GM21423 (cell line): Measurements from ENCODE around the gene NCEH1.
A peak's percentile ranks its signal among the peaks of the same experiment; 100 is the strongest.
"Not testable (repeated sequence)": the region's sequence is repeated elsewhere in the genome, so short reads cannot be mapped to it uniquely, and the experiment has no call there.

Source experiments
- ATAC-seq: cut with Tn5 transposase; IDR thresholded peaks from one replicate; pipeline ENCODE4 v1.9.1; 2021; ENCODE audit warnings: mild to moderate bottlenecking, moderate library complexity; ENCODE audit not compliant: unreplicated experiment

Gene NCEH1

DNA sequence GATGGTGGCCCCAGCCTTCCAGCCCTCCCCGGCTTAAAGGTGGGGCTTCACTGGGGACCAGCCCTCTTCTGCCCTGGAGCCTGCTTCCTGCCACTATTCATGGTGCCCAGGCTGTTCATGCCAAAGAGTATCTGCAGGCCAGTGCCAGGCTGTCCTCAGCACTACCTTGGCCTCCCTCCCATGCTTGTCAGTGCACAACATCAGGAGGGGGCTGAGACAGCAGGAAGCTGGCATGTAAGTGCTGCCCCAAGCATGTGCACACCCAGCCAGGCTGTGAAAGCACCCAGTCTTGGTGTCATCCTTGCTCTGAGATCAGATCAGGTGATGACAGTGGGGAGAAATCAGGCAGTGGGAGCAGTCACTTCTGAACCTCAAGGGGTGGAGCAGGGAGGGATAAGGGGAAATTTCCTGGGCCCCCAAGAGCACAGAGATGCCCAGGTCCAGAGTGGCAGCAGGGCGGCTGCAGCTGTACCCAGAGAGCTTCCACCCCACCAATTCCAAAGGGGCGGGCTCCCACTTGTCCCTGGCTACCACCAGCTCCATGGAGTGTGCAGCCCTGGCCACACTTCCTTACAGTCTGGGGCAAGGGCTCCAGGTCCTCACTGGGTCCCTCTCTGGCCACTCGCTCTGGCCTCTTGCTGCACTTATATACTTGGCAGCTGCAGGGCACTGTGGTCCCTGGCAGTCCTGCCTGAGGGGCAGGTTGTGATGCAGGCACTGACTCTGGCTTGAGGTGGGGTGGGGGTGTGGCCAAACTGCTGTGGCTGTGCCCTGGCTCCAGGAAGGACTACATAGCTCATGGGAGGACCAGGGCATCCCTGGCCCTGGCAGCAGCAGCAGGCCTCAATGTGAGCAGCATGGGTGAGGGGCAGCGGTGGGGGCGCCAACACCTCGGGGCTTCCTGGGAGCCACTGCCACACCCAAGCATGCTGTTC lies 96.3 kb downstream of the NCEH1 start:
- ATAC-seq = no peak

GRCh38 chr3:172613845-172614244 lies 97.0 kb downstream of the NCEH1 start:
- no peak for ATAC-seq

- no peak for ATAC-seq
Observed at GRCh38 chr3:172612871-172613678, 97.8 kb downstream of the NCEH1 start.

DNA sequence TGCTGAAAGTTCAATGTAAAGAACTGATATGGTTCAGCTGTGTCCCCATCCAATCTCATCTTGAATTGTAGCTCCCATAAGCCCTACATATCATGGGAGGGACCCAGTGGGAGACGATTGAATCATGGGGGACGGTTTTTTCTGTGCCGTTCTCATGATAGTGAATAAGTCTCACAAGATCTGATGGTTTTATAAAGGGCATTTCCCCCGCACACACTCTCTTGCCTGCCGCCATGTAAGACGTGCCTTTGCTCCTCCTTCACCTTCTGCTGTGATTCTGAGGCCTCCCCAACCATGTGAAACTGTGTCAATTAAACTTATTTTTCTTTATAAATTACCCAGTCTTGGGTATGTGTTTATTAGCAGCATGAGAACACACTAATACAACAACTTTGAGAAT lies 101.1 kb downstream of the NCEH1 start:
- ATAC-seq = no peak

DNA sequence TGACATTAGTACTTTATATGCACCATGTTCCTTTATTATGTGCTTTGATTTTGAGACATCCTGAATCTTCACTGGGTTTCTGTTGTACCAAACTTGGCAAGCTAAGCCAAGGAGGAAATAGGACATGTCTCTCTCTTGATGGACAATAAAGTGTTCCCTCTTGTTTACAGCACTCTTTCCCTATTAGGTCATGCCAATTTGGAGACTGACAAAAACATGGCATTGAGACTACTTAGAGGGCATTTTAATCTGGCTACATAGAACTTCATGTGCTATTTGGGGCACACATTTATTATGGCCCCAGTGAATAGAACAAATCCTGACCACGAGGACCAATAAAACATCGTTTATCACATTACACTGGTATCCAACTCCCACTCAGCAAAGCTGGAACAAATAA lies 102.3 kb downstream of the NCEH1 start:
- ATAC-seq = no peak

DNA sequence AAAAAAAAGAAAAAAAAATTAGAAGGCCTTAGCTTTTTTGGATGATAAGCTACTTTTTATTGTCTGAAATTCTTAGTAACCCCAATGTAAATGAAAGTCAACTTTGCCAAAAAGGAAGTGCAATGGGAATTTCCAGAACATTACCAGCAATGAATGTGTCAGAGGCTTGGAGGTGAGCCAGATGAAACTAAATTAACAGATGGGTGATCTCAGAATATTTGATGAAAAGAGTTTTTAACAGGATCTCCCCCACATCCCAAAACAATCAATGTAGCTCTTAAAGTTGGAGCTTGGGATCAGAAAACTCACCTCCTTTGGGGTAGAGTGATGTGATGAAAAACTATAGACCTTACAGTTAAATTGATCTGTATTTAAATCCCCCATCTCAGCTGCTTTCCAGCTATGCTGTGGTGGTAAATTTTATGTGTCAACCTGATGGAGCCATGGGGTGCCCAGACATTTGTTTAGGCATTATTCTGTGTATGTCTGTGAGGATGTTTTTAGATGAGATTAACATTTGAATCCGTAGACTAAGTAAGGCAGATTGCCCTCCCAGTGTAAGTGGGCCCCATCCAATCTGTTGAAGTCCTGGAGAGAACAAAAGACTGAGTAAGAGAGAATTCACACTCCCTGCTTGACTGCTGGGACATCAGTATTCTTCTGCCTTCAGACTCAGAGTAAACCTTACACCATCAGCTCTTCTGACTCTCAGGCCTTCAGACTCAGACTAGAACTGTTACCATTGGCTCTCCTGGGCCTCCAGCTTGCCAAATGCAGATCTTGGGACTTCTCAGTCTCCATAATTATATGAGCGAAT lies 103.4 kb downstream of the NCEH1 start:
- no peak for ATAC-seq

DNA sequence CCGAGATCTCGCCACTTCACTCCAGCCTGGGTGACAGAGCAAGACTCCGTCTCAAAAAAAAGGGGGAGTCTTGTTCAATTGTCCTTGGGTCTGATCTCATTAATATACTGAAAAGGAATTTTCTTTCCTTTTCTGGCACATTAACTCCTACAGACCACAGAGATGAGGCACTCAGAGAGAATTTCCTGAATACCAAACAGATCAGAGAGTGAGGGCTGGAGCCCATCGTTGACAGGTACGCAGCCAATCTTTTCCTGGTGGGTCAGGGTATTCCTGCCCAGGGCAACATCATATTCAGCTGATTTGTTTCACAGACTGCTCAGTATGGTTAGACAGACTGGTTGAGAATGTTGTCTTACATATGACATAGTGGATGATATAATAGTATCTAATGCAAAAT lies 104.8 kb downstream of the NCEH1 start:
- ATAC-seq = no peak

DNA sequence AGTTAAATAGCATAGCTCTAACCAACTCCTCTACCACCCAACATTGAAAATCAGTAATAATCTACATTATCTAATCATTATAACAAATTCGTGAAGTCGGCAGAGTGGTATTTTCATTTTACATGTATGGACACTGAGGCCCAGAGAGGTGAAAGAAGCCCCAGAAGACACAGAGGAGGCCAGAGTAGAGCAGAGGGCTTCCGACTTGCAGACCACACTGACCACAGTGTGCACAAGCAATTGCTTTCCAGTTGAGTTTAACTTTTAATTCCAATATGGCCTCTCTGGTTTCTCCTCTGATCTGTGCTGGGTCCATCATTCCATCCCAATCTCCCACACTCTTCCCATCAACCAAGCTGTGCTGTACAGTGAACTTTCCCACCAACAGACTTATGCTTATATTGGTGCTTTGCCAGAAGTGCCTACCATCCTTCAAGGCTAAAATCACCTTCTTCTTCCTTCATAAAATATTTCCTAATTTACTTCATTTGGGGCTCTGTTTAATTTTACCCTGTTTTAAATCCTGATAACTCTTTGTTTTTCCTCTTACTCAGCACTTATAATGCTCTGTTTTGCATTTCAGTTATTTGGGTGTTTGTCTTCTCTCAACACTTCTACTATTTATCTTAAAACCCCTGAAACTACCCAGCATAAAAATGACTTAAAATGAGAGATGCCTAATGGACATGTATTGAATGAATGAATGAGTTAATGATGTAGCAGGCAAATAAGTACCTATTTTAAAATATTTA lies 105.8 kb downstream of the NCEH1 start:
- no peak for ATAC-seq

DNA sequence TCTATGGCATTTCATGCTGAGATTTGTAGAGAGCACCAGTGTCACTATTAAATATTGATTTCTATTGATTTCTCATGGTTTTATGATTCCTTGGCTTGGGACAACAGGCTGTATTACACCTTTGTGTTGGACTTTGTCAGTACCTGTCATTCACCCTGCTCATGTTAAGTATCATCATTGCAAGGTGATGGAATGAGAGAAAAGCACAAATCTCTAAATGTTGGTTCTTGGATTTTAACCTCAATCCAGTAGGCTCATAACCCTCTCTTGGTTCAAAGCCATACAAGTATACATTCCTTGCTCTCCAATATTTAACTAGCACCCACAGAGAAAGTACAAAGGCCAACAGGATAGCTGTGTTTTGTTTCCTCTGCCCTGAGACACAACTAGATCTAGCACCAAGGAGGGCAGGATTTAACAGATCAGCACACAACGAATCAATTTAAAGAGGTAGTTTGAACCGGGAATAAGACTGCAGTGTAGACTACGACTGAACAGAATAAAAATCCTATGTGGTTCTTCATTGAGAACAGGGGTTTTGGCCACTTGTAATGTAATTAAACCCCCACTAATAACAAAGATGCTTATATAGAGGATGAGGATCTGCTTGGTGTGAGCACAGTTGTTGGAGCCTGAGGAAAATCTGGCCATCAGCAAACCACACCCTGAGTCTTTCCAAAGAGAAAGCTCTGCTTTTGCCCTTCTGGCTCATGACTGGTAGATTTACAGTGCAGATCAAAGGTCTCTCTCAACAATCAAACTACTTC lies 109.6 kb downstream of the NCEH1 start:
- no peak for ATAC-seq

GRCh38 chr3:172600644-172601065 lies 110.2 kb downstream of the NCEH1 start:
- no peak for ATAC-seq

DNA sequence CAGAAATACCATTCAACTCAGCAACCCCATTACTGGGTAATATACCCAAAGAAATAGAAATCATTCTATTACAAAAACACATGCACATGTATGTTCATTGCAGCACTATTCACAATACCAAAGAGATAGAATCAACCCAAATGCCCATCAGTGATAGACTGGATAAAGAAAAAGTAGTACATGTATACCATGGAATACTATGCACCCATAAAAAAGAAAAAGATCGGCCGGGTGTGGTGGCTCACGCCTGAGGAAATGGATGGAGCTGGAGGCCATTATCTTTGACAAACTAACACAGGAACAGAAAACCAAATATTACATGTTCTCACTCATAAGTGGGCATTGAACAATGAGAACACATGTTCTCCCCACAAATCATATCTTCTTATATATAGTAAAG lies 112.0 kb downstream of the NCEH1 start:
- ATAC-seq = no peak

DNA sequence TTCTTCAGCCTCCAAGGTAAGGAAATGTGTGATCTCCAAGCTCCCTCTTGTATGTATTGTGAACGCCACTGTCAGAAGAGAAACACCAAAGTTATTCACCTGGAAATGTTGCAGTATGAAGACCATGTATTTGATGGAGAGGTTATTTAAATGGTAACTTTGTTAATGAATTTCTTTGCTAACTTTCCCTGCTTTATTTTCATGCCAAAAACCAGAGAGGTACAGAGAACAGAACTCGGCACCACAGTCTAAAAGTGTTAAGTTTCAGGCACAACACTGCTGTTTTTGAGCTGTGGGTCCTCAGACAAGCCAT lies 114.5 kb downstream of the NCEH1 start:
- no peak for ATAC-seq

DNA sequence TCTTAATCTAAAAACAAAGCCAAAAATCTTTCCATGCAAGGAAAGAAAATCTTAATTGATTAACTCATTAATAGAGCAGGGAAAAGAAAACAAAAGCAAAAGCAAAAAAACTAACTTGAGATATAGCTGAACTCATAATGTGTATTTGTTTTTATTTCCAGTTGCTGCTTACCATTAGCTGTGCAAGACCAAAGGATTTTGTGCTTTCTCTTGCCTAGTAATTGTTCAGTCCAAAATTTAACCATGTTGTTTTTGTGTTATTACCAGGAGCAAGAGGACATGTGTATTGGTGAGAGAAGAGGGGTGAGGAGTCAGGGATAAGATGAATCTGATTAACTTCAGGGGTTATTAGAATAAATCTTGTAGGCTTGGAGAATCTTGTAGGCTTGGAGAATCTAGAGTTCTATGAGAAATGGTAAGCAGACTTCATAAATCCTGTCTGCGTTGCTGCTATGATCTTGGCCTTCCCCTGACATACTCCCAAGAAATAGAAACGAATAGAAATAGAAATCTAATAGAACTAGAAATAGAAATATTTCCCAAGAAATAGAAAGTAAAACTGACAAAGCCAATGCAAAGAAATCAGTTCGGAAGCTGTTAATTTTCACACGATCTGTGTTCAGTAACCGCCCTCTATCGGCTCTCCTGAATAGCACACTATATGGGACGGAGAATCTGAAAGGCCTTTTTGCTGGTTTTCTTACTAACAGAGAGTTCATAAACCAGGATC lies 115.0 kb downstream of the NCEH1 start:
- ATAC-seq = peak; percentile 34

GRCh38 chr3:172594900-172595663 lies 115.8 kb downstream of the NCEH1 start:
- ATAC-seq = not testable (repeated sequence)

DNA sequence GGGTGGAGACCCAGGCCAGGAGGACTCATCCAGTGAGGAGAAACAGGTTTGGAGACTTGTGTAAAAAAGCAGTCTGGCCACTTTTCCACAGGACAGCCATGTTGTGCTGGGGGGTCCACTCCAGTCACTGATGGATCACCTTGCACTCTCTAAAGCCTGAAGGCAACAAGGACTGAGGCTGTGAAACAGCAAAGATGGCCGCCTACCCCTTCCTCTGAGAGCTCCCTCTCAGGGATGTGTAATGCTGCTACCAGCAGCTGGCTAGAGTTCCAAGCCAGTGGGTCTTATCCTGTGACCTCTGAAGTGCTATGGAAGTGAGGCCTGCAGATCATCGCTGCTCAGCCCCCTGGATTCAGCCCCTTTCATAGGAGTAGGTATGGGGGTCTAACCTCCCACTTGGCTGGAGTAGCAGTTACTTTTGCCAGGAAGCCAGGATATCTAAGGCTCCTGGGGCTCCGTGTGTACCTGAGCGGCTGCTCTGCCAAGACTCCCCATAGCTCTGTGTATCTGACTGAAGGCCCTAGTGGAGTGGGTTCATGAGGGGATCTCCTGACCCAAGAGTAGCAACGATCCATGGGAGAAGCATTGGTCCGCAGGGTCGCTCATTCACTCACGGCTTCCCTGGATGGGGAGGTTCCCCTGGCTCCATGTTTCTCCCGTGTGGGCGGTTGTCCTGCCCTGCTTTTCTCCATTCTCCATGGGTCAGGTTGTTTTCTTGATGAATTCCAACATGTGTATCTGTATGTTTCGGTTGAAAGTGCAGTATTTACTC lies 117.8 kb downstream of the NCEH1 start:
- no peak for ATAC-seq

GRCh38 chr3:172591876-172592771 lies 118.7 kb downstream of the NCEH1 start:
- ATAC-seq = peak; percentile 78
